HG03439 (cell line): ENCODE data around the gene TMEM126A.

Source experiments
- ATAC-seq: cut with Tn5 transposase; IDR thresholded peaks from one replicate; pipeline ENCODE4 v1.9.1; 2021; ENCODE audit warnings: mild to moderate bottlenecking, moderate library complexity; ENCODE audit not compliant: unreplicated experiment

TMEM126A gene

DNA sequence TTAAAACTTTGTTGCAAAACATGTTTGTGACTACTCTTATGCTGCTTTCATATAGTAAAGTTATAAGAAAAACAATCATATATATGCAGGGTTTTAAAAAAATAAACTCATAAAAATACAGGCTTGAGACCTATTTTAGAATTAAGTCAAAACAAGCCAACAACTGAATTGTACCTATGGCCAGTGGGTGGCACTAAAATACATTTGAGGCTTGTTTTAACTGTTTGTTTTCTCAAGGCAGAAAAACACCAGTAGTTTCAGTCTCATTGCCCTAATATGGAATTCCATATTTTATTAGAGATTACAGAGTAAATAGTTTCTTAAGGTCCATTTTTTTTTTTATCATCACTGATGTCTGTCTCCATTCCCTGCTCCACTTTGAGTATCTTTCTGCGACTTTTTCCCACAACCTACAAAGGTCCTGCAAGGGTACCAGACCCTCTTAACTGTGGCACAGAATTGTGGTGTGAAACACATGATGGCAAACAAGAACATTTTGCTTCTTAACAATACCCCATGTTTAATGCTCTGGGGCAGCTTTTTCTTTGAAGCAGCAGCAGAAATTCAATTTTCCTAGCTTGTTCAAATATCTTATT is 46.7 kb downstream of the TMEM126A start:
- ATAC-seq, result no peak

- no peak for ATAC-seq
Measured at GRCh38 chr11:85695546-85695945, 47.8 kb downstream of the TMEM126A start.

DNA sequence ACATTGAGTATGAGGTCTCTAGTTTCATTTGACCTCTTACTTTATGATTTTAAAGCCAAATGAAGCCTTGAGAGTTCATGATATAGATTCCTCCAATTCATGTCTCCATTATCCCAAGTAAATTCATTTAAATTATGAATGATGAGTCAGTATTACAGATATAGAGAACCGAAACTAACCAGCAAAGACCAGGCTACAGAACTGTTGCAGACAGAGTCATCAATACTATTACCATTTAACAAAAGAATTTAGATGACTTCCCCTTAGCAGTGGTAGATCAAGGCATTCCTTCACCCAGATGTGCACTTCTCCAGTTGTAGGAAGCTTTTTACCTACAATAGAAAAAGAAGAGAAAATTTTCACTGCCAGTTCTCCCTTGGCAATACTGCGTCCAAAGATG is 50.0 kb downstream of the TMEM126A start:
- no peak for ATAC-seq

GRCh38 chr11:85698195-85698594 is 50.4 kb downstream of the TMEM126A start:
- ATAC-seq, result no peak

- no peak for ATAC-seq
Measured at GRCh38 chr11:85699957-85700741, 52.4 kb downstream of the TMEM126A start.

- ATAC-seq, result no peak
Measured at GRCh38 chr11:85704967-85705366, 57.2 kb downstream of the TMEM126A start.

DNA sequence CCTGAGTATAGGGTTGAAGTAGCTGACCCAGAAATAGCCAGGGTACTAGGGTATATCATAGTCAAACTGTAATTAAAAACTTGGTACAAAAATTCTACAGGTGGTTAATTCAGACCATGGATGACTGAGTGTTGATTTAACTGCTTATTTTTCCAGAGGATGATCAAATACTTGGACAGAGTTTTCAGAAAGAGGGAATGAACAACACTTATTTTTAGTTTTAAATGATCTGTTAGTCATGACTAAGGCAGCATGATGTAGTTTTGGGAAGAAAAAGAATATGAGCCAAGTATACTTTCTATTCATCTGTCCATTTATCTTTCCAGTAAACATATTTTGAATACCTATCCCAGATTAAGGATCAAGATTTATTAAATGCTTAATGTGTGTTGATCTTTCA is 58.0 kb downstream of the TMEM126A start:
- no peak for ATAC-seq
